Endometrial microvascular endothelial cells (primary cell): ENCODE results near the gene LINC00305. TPM values are rescaled to one million over a fixed set of nuclear protein-coding genes. Genes with fewer than 3 reads are reported as not detected.

Source experiments
- in situ Hi-C: cut with HindIII; loops from 2 replicates; pipeline ENCODE4 v1.10.0; 2017; ENCODE audit warnings: low sequenced_read_pairs, low pct_unique_long_range_greater_than_20kb; ENCODE audit errors: inconsistent ontology term
- total RNA-seq: library from RNA; depleted of rRNA; stranded (reverse); fragments of >200 nt; gene quantifications from one replicate; pipeline ENCODE4 v1.2.3, GENCODE V29; 2015; ENCODE audit errors: inconsistent ontology term

LINC00305 gene
- not detected for total RNA-seq

DNA sequence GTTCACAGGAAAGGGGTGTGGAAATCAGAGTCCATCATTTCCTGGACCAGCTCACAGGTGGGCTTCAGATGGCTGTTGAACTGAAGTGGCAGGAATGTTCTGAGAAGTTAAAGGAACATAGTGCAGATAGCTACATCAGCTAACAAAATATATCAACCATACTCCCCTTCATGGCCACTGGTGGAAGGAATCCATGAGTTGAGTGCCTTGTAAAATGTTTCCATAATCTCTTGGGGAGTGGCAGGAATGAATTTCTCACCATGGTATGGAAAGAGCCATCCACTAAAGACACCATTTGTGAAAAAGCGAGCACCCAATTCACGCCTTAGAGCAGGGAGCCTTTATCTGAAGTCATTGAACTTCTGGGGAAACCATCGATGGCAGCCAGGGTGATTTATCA, at the start of gene LINC00305:
TSS of gene LINC00305 (minus strand) at position 101 of the 400 bp plus-strand sequence.
- in situ Hi-C loops, result no loop called here

DNA sequence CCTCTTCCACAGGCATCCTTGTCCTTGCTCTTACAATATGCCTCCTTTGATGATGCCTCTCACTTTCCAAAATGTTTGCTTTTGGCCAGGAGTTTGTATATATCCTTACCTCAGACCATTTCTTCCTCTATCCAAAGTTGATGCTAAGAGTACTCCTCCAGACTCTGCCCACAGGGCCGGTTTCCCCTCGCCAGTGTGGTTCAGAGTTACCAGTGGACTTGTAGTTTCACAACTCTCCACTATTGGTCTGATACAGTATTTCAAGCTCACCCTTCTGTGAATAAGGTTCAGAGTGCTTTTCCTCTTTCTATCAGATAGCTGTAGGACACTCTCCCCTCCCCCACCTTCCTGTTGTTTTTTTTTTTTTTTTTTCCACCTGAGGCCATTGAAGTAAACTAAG, 42.2 kb upstream of the LINC00305 start:
- in situ Hi-C loops, result no loop called here

DNA sequence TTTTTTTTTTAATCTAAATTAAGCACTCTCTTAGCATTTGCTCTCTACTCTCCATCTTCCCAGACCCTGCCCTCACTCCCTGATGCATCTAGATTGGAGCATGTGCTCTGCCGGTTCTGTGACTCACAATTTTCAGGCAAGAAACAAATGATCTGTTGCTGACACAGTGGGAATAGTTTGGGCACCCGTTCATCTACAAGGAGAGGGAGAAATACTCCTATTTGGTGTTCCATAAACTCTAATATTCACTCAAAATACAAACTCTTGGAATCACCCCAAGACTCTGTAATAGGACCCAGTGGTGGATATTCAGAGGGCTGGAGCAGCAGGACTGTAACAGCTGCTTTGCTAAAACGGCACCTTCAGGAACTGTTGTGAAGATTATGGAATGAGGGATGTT, 37.1 kb upstream of the LINC00305 start:
- in situ Hi-C loops, result no loop called here

DNA sequence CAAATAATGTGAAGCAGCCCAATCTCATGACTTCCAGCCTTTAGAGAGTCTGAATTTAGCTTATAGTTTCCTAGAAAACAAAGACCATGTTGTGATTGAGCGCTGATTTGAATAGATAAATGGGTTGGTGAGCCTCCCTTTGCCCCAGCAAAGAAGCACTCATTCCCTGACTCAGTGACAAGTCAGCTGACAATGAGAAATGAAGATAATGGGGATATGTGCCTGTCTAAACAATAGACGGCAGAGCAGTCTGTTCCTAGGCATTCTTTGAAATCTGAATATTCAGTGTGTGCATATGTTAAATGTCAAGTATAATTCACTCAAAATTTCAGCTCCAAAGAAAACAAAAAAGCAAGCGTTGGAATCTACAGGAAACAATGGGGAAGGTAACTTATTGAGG, 34.8 kb upstream of the LINC00305 start:
- in situ Hi-C loops, result no loop called here

DNA sequence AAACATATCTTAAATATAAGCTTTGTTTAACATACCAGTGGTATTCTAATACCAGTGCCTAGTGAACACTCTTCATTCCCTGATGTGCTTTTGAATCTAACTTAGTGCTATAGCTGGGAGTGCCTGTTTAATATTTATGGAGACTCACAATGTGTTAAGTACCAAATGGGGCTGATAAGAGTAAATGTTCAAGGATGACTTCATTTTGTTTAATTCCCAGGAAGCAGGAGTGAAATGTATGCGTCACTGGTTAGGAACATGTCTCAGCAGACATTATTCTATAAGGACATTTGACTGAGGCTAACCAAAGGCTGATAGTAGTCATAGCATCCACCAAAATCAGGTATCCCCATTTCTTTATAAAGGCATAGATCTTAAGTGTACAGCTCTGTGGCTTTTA, 31.7 kb upstream of the LINC00305 start:
- in situ Hi-C loops, result no loop called here

DNA sequence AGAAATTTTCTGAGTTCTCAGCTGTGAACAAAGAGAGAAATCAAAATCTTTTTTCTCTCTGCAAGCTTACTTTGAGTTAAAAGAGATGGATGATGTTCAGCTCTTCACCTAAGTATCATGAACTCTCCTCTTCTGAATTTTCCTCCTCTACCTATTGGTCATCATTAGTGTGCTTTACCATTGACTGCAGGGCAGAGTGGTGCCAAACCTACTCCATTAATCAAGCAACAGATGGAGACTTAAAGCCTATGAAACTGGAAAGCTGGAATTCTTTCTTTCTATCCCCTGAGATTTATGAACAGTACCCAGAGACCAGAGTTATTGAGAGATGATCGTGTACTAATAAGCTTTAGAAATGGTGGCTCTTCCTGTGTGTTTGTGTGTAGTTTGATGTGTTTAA, 31.3 kb upstream of the LINC00305 start:
- in situ Hi-C loops, result no loop called here

DNA sequence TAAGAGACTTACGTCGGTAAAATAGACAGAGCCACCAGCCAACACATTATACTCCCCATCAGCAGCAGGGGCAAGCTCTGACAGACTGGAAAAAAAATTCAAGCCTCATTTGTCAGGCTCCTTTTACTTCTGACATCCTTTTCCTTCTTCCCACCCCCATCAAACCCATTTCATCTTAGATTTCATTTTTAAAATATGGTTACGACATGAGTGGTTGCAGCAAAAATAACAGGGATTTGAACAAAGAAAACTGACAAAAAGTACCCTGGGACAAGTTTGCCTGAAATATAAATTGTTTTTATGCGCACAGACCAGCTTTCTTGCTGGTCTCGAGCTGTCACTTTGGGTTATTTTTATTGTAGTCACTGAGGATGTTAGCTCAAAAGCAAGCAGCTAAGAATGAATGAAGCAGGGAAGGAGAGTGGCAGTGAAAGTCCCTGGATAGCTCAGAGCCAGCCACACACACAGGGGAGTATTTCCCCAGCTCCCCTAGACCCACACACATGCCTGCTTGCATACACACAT, 30.7 kb upstream of the LINC00305 start:
- in situ Hi-C loops, result no loop called here

DNA sequence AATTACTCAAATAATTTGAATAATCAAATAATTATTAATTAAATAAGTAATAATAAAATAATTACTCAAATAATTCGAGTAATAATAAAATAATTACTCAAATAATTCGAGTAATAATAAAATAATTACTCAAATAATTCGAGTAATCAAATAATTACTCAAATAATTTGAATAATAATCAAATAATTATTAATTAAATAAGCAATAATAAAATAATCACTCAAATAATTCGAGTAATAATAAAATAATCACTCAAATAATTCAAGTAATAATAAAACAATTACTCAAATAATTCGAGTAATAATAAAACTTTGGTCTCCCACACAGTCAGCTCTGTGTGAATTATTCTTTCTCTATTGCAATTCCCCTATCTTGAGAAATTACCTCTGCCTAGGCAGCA, 30.0 kb upstream of the LINC00305 start:
- in situ Hi-C loops, result no loop called here

DNA sequence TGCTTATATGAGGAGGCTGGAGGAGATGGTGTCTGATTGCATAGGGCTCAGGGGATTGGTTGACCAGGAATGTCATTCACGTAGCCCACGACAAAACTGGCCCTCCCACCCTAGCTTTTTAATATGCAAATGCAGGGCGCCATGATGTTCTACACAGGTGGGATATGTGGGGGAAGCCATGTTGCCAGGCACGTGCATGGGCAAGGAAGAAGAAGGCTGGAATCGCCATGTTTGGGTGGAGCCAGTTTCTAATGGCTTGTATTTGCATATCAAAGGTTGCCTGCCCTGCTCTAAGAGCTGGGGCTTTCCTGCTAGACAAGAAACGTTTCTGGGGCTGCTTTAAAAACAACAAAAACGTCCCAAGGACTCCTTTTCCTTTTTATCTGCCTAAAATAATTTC, 26.5 kb upstream of the LINC00305 start:
- in situ Hi-C loops, result no loop called here

DNA sequence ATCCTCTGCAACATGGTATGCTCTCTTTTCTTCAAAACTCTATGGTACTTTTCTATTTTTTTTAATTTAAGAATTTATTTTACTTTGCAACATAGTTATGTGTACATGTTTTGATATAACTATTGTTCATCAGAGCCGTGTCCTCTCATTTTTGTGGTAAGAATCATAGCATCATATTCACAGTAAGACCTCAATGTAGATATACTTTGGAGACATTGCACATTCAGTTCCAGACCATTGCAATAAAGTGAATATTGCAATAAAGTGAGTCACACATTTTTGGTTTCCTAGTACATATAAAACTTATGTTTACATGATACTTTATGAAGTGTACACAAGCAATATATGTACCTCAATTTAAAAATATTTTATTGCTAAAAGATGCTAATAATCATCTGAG, 22.7 kb upstream of the LINC00305 start:
- in situ Hi-C loops, result no loop called here

DNA sequence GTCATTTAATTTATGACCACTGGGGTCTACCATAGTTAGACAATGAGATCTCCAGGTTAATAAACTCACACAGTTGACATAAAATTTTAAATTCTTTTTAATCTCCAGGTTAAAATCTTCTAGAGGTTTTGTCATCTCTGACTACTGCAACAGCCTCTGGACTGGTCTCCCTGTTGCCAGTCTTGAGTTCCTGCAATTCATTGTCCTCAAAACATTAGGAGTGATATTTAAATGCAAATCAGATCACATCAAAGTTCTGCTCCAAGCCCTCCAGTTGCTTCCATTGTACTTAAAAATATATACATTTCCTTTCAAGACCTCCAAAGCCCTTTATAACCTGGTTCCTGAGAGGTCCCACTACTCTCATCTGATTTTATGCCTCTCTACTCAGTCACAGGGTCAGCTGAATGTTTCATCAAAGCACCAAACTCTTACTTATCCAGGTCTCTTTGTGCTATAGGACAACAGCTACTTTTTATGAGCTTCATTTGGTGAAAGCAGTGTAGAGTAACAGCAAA, 18.6 kb upstream of the LINC00305 start:
- in situ Hi-C loops, result no loop called here

DNA sequence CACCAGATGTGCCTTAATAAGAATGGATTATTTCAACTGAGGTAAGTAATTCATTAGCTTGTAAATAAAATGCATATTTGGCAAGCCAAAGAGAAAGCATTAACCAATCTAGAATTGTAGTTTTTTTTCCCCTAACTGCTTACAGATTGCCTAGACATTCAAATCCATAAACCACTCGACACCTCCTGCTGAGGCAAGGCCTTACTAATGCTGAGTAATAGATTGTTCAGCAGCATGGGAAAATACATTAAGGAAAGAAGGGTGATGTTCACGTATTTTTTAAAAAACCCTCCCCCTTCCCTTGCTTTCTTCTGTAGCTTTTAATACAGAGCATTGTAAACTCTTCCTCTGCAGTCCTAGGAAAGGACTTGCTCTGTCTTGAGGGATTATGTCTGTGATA, 17.0 kb upstream of the LINC00305 start:
- in situ Hi-C loops, result no loop called here

DNA sequence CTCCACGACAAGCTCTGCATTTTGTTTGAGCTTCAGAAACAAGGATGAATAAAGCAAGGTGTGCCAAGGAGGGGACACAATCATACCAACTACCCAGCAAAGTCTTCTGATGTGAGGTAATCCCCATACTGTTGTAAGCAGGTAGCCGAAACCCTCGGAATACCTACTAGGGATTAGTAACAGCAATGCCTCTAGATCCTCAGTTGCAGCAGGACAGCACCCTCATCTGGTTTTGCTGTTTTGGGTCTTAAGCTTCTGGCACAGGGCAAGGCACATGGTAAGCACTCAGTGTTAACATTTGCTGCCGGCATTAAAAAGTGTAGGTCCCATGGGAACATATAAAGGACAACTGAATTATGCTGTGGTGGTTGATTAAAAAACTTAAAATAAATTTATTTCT, 16.0 kb upstream of the LINC00305 start:
- in situ Hi-C loops, result no loop called here

DNA sequence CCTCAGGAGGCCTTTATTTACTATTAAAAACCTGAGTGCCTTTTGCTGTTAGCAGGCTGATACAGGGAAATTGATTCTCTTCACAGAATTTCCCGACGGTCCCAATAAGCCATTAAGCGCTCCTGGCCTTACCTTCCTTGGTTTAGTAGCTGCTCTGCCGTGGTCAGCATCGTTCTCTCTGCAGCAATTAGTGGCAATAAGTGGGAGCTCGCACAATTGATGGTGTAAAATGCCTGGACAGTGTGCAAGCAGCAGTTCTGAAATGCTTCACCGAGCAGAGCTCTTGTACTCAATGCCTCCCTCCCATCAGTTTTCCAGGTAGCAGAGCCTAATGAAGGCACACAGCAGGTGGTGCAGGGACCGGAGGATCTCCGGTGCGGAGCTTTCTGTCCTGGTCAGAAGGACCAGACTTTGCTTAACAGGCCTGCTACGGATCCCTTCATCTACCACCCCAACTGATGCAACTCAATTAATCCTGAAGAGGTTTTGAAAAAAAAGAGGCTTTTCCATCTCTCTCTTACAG, 1.1 kb upstream of the LINC00305 start:
- in situ Hi-C loops, result no loop called here

DNA sequence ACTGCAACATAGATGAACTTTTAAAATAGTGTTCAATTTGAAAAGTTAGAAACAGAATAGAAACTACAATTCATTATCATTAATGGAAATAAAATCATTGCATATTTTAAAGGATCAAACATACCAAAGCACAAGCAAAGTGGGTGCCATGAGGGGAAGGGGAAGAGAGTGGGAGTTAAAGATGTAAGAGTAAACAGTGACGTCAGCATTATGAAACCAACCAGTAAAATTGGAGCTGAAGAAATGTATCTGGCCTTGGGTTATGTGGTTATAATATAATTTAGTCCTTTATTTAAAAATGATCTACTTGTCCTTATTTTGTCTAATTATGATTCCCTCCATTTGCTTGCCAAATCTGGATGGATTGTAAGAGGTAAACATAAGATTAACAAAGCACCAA, 6.0 kb downstream of the LINC00305 start:
- in situ Hi-C loops, result no loop called here

DNA sequence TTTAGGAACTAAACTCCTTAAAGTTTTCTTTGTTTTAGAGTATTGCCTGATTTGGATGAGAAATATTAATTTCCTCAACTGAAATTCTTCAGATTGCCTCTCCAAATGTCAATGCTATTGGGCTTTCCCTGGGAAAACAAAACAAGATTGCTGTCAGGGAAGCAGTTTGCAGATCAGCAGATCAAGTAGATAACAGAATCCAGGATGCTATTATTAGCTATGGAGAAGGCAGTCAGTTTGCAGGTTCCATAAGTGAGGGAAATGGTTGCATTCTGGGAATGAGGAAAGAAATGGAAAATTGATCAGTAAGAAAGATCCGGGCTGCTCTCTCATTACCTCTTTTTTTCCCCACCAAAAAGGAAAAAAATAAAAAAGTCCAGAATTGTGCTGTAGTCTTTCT, 11.0 kb downstream of the LINC00305 start:
- in situ Hi-C loops, result no loop called here

DNA sequence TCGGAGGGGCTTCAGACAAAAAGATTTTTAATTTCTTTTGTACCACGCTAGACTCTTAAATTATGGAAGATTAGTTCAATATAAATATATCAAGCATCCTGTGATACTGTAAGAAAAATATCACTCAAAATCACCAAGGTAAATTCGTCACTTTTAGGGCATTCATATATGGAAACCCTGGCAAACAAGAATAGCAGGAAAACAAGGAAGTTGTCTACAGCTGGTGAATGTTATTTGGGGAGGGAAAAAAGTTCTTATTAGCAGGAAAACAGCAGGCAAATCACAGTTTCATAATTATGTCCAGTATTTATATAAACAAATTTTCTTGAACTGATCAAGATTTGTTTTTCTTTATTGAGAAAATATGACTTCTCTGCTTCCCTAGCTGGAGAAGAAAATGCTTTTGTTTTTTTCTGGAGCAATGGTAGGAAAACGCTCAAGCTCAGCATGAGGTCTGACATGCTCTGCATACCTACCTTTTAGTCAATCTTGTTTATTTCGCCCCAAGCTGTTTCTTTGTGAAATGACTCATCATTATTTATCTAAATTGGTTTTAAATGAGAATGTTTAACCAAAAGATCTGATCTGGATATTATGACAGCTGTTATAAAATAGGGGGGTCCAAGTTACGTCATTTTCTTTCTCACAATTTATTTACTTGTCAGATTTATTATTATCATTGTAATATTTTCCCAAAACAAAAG, 14.7 kb downstream of the LINC00305 start:
- in situ Hi-C loops, result no loop called here

DNA sequence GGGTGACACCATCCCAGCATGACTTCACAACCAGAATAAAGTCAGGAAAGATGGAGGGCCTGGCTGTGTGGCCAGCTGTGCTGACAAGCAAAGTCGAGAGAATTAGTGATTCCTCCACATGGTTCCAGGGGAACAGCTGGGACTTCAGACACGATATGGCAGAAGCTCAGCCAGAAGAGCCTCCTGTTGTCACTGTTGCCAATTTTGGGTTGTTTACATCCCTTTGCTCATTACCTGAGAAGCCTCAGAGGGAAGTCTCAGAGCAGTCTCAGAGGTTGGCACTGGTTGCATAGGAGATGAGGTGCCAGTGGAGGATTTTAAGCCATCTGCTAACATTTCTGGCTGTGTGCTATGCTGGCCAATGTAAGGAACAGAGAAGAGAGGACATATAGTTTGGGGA, 16.0 kb downstream of the LINC00305 start:
- in situ Hi-C loops, result no loop called here

DNA sequence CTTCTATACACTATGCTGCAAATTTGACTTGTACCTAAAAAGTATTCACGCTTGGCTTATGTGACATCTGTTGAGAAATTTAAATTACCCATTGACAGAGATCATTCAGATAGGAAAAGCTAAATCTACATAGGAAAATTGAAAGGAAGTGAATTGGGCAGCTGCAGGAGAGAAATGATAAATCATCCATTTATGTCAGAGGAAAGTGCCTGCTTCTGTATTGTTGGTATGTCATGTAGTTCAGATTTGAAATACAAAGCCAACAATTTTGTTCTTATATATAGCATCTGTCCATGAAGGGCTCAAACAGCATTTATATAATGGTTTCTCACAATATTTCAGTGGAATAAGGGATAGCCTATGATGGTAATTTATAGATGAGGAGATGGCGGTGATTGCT, 17.6 kb downstream of the LINC00305 start:
- in situ Hi-C loops, result no loop called here

DNA sequence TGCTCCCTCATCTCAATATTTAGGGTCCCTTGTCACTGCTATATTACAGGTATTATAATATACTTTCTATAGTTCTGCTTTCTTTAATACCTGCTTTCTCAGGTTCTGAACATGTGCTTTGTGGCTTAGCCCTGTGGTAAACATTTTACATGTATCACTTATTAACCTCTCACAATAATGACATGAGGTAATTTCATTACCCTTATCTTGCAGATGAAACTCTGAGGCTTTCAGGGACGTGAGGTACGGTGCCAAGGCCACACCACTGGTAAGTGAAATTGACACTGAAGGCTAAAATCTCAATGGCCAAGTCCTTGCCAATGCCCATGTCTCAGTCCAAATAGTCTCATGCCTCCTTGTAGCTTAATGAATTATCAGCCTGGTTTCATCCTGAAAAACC, 21.7 kb downstream of the LINC00305 start:
- in situ Hi-C loops, result no loop called here

DNA sequence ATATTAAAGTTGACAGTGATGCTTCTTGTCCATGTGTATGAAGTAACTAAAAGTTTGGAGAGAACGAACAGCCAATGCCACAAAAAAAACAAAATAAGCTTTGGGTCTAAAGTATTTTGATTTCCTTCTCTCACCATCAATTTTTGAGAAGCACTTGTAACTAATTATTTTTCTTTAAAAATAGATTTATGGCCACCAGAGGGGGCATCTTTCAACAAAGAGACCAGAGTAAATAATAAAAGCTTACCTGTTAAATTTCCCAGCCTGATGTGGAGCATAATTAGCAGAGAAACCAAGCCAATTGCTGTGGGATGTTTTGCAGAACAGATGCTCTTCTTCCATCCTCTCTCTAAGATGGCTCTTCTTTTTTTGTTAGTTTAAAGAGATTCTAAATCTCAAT, 29.0 kb downstream of the LINC00305 start:
- in situ Hi-C loops, result no loop called here
